GOT3 (cell line): Measurements from ENCODE around the gene SLC25A28.

Experiments used
- DNase-seq: peaks from one replicate; lab custom pipeline; 2025; ENCODE audit warnings: mixed read lengths; lab: John Stamatoyannopoulos, UW

Gene SLC25A28

GRCh38 chr10:99619851-99620710 lies at the start of gene SLC25A28:
Gene SLC25A28 (minus strand): TSS chr10:99620439. CDS start chr10:99620335, 104 bp downstream.
- peak; percentile 92 for DNase-seq

GRCh38 chr10:99667108-99667751 lies 47.0 kb upstream of the SLC25A28 start:
- no peak for DNase-seq

GRCh38 chr10:99665304-99665703 lies 45.1 kb upstream of the SLC25A28 start:
- DNase-seq: no peak

- DNase-seq: no peak
Observed at GRCh38 chr10:99661377-99661763, 41.1 kb upstream of the SLC25A28 start.

GRCh38 chr10:99660662-99661376 lies 40.6 kb upstream of the SLC25A28 start:
- no peak for DNase-seq

GRCh38 chr10:99659868-99660366 lies 39.7 kb upstream of the SLC25A28 start:
- DNase-seq: no peak

- peak; percentile 81 for DNase-seq
Observed at GRCh38 chr10:99659031-99659867, 39.0 kb upstream of the SLC25A28 start, which contains the start of gene ENTPD7. Gene ENTPD7 (plus strand): TSS chr10:99659509. CDS start chr10:99659957, 448 bp downstream.

GRCh38 chr10:99658622-99659030 lies 38.4 kb upstream of the SLC25A28 start:
- DNase-seq: no peak

- DNase-seq: no peak
Observed at GRCh38 chr10:99656199-99657064, 36.2 kb upstream of the SLC25A28 start.

- DNase-seq: no peak
Observed at GRCh38 chr10:99654390-99655175, 34.3 kb upstream of the SLC25A28 start.

- no peak for DNase-seq
Observed at GRCh38 chr10:99652800-99653390, 32.7 kb upstream of the SLC25A28 start.

- no peak for DNase-seq
Observed at GRCh38 chr10:99648717-99649116, 28.5 kb upstream of the SLC25A28 start.

GRCh38 chr10:99647601-99648151 lies 27.4 kb upstream of the SLC25A28 start:
- no peak for DNase-seq

GRCh38 chr10:99633832-99634231 lies 13.6 kb upstream of the SLC25A28 start:
- no peak for DNase-seq

GRCh38 chr10:99631496-99631895 lies 11.3 kb upstream of the SLC25A28 start:
- no peak for DNase-seq

GRCh38 chr10:99630991-99631390 lies 10.8 kb upstream of the SLC25A28 start:
- no peak for DNase-seq

- no peak for DNase-seq
Observed at GRCh38 chr10:99630433-99630832, 10.2 kb upstream of the SLC25A28 start.

- DNase-seq: no peak
Observed at GRCh38 chr10:99629625-99629978, 9.4 kb upstream of the SLC25A28 start.
